Fibroblast of peridontal ligament (primary cell): Measurements from ENCODE around the gene THBS1.

Source experiments
- DNase-seq: peaks from one replicate; pipeline ENCODE4 v3.0.0-alpha.2; 2010; ENCODE audit errors: extremely low read depth

The THBS1 gene

GRCh38 chr15:39573844-39574243 lies 7.0 kb upstream of the THBS1 start:
- DNase-seq: peak; percentile 17

DNA sequence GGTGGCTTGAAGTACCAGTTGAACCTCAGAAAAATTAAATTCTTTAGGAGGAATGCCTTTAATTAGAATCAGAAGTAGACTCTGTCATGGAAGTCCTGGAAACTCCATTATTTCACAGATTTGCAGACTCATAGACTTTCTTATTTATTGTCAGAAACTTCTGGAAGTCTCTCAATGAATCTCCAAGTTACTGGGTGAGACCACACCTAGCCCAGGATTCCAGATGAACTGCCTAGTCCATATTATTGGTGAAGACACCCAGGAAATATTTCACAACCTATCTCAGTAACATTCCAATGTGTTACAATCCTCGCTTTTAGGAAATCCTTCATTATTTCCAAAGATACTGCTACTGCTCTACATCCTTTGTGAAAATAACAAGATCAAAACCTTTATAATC lies 6.5 kb upstream of the THBS1 start:
- peak; percentile 26 for DNase-seq

DNA sequence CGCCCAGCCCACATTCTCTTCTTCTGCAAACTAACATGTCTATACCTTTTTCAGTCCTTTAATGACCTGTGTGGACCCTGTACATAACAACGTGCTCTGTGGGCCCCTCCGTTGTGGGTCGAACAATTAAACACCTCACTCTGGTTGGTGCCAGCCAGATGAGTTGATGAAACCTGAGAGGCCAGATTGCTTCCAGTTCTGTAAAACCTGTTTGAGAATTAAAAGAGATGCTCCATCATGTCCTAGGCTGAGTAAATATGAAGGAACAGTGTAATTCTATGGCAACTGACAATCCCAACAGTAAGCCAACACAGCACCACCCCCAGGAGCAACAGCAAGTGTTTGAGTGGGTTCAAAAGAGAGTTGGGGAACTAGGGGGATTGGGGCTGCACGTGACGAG lies 5.7 kb upstream of the THBS1 start:
- DNase-seq: no peak

DNA sequence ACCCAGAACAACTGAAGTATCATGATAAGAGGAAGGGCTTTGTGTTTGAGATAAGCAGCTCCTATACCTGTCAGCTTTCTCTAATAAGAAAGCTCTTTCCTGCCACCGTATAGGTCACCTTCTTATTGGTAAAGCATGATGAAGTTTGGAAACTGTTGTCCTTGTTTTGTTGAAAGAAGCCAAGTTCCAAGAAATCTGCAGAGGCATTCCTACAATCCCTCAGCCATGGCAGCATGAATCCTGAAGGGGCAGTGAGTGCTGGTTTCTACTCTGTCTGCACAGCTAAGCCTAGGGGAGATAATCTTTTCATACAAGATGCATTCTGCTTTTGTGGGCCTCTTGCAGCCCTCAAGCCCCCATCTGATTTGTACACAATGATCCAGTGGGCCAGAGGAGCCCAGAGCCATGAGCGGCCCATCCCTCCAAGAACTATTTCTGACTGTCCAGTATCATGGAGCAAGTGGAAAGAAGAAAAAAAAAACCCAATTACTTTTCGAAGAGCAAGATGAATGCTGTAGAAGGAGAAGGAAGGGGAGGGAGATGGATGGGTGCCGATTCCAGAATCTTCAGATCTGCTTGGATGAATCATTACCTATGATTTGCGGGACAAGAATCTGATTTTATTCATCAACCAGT lies 1.9 kb upstream of the THBS1 start:
- DNase-seq: peak; percentile 68

GRCh38 chr15:39579487-39580116 lies 1.3 kb upstream of the THBS1 start:
- DNase-seq: peak; percentile 91

GRCh38 chr15:39580117-39580484 lies 778 bp upstream of the THBS1 start:
- peak; percentile 99 for DNase-seq

- DNase-seq: no peak
Measured at GRCh38 chr15:39581242-39581792, 438 bp downstream of the THBS1 start.

- DNase-seq: peak; percentile 69
Measured at GRCh38 chr15:39581793-39582285, 960 bp downstream of the THBS1 start.

DNA sequence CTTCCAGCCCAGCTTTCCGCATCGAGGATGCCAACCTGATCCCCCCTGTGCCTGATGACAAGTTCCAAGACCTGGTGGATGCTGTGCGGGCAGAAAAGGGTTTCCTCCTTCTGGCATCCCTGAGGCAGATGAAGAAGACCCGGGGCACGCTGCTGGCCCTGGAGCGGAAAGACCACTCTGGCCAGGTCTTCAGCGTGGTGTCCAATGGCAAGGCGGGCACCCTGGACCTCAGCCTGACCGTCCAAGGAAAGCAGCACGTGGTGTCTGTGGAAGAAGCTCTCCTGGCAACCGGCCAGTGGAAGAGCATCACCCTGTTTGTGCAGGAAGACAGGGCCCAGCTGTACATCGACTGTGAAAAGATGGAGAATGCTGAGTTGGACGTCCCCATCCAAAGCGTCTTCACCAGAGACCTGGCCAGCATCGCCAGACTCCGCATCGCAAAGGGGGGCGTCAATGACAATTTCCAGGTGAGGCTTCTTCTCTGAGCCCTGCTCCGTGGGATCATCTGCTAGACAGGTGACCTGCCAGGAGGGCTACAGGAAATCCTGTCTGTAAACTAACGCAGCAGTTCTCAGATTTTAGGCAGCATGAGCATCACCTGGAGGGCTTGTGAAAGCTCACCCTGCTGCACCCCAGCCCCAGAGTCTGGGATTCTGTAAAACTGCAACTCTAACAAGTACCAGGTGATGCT lies 1.6 kb downstream of the THBS1 start:
- DNase-seq: no peak

DNA sequence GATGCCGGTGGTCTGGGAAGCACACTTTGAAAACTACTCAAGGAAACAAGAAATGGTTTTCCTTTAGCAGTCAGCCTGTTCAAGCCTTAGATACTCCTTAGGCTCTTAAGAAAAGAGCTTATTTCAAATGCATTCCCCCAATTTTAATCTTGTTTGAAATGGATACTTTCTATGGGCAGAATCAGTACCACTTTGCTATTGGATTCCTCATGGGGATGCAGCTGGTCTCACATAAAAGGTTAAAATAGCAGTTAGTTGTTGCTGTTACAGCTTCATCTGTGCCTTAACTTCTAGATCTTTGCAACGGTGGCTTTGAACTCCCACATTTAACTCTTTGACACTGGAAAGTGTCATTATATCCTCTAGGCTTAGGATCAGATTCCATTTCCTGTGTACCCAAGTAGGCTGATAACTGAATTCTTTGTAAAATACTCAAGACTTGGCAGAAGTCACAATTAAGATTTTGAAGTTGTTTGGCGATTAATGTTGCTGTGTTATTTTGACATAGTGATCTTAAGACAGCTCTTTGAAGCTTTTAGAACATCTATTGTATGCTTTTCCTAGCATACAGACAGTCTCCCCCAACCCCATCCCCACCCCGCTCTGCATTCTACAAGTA lies 2.2 kb downstream of the THBS1 start:
- peak; percentile 57 for DNase-seq

- peak; percentile 74 for DNase-seq
Measured at GRCh38 chr15:39583596-39584265, 2.9 kb downstream of the THBS1 start.

- DNase-seq: no peak
Measured at GRCh38 chr15:39584266-39584659, 3.4 kb downstream of the THBS1 start.

DNA sequence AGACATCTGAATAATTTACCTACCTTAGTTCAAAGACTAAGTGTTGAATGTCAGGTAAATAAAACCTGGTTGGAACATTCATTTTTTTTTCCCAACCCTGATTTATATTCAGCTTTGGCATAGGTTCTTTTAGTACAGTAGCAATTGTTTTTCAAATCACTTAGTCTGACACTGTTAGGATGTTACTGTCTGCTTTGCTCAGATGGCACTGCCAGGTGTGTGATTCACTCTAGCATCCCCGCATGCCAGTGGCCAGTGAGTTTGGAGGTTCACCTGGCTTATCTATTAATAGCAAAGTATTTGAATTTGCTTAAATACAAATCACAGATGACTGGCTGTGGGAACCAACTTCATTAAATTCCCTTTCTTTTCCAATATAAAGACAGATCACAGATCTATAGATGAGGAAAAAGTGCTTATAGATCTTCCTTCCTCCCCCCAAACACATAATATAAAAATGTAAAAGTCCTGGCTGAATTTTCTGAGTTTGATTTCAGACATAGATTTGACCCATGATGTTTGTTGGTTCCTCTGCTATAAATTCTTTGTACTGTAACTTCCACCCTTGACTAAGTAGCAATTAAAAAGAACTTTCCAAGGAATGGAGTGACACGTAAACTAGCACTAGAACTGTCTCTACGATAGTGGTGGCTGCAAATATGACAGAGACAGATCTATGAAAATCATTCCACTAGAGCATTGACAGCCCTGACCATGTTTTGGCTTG lies 3.9 kb downstream of the THBS1 start:
- DNase-seq: peak; percentile 57

DNA sequence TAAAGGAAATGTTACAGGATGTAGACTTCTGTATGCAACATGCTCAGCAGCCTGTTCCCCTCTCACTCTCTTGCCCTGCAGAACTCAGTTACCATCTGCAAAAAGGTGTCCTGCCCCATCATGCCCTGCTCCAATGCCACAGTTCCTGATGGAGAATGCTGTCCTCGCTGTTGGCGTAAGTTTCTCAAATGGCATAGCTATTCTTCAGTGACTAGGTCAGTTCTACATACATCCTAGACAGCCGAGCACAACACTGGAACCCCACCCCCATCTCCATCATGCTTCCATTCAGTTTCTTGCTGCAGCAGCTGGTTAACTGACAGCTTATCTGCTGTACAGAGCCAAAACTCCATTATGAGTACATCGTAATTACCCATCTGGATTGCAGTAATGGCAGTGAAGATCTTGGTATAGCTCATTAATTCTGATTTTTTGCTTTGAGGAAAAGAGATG lies 4.5 kb downstream of the THBS1 start:
- no peak for DNase-seq

DNA sequence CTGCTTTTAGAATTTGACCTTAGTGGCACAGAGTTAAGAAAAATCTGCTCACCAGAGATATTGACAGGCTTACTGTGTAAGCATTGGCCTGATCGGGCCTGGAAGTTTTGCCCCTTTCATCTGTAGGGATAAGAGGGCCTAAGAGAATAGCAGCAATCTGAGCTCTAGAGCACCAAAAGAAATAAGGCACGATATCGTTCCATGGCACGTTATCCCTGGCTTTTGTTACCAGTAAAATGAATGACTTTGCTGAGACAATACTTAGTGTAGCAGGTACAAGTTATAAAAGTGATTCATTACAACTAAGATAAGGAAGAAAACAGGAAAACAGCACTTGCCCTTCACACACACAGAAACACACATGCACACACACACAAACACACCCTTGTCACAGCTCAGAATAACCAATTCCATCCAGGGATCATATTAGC lies 5.0 kb downstream of the THBS1 start:
- no peak for DNase-seq

GRCh38 chr15:39586387-39587095 lies 5.7 kb downstream of the THBS1 start:
- DNase-seq: peak; percentile 69

DNA sequence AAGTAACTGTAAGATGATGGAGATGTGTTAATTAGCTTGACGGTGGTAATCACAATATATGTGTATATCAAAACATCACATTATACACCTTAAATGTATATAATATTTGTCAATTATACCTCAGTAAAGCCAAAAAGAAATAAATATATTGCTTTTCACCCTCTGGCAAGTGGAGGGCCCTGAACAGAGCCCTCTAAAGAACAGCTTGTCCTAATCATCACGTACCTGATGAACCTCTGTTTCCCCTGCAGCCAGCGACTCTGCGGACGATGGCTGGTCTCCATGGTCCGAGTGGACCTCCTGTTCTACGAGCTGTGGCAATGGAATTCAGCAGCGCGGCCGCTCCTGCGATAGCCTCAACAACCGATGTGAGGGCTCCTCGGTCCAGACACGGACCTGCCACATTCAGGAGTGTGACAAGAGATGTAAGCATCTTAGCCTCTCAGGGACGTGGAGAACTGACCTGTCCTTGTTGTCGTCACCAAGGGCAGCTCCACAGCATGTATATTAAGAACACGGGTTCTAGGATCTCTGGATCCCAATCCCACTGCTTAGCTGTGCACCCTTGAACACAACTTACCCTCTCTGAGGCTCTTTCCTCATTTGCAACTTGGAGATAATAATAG lies 6.3 kb downstream of the THBS1 start:
- peak; percentile 72 for DNase-seq

DNA sequence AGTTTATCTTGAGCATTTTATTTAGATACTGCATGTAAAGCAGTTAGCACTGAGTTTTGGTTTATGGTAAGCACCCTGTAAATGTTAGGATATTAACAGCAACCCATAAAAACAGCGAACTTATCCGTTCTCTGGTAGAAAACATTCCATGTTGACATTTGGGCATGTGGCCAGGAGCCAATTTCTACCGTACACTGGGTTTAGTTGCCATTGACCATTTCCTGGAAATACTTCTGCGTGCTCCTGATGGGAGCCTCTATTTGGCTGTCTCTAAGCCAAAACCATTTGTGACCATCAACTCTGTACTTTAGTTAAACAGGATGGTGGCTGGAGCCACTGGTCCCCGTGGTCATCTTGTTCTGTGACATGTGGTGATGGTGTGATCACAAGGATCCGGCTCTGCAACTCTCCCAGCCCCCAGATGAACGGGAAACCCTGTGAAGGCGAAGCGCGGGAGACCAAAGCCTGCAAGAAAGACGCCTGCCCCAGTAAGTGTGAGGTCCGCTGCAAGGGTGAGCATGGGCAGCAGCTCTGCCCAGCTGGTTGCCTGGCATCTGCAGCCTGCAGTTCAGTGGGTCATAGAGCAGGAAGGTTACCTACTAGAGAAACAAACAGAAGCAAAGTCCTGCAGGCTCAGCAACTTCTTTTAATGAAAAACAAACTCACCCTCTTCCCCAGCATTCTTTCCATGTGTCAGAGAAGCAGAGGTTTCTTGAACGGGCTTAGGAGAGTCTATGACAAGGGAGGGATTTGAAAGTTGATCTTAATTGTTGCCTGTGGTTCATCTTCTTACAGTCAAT lies 7.1 kb downstream of the THBS1 start:
- DNase-seq: no peak
